DMS53 treated with DMSO at 0.1 percent for 48 hours (cell line): ENCODE data around the gene DGAT2L6.
"Not testable (repeated sequence)": the region's sequence is repeated elsewhere in the genome, so short reads cannot be mapped to it uniquely, and the experiment has no call there.

Source experiments
- DNase-seq: peaks from one replicate; lab custom pipeline; 2025; ENCODE audit not compliant: unreplicated experiment; lab: John Stamatoyannopoulos, UW

Gene DGAT2L6

GRCh38 chrX:70190225-70190624 is 12.9 kb downstream of the DGAT2L6 start:
- DNase-seq = no peak

- DNase-seq = peak; percentile 77
These were observed 19.9 kb downstream of the DGAT2L6 start for GRCh38 chrX:70196961-70197720.

- DNase-seq = no peak
These were observed 24.4 kb downstream of the DGAT2L6 start for GRCh38 chrX:70201732-70202131.

- peak; percentile 32 for DNase-seq
These were observed 31.2 kb downstream of the DGAT2L6 start for GRCh38 chrX:70208479-70208878.

- DNase-seq = not testable (repeated sequence)
These were observed 32.3 kb downstream of the DGAT2L6 start for GRCh38 chrX:70209570-70209969.

- DNase-seq = peak; percentile 97
These were observed 42.9 kb downstream of the DGAT2L6 start for GRCh38 chrX:70219938-70220764.

- DNase-seq = no peak
These were observed 48.8 kb downstream of the DGAT2L6 start for GRCh38 chrX:70226048-70226447.

GRCh38 chrX:70226687-70227086 is 49.4 kb downstream of the DGAT2L6 start:
- DNase-seq = no peak

- DNase-seq = no peak
These were observed 54.4 kb downstream of the DGAT2L6 start for GRCh38 chrX:70231666-70232065.

GRCh38 chrX:70234355-70234754 is 57.1 kb downstream of the DGAT2L6 start, which contains the start of gene AWAT1:
TSS of gene AWAT1 (plus strand) at chrX:70234655. CDS start at chrX:70234696, 41 bp downstream.
- no peak for DNase-seq

- no peak for DNase-seq
These were observed 63.5 kb downstream of the DGAT2L6 start for GRCh38 chrX:70240751-70241150.

GRCh38 chrX:70241501-70241900 is 64.2 kb downstream of the DGAT2L6 start:
- no peak for DNase-seq

GRCh38 chrX:70243601-70244000 is 66.3 kb downstream of the DGAT2L6 start:
- DNase-seq = not testable (repeated sequence)

GRCh38 chrX:70244881-70245280 is 67.6 kb downstream of the DGAT2L6 start:
- no peak for DNase-seq

- DNase-seq = peak; percentile 62
These were observed 70.0 kb downstream of the DGAT2L6 start for GRCh38 chrX:70247252-70247651.

- no peak for DNase-seq
These were observed 75.2 kb downstream of the DGAT2L6 start for GRCh38 chrX:70252491-70252890.

- DNase-seq = peak; percentile 45
These were observed 76.2 kb downstream of the DGAT2L6 start for GRCh38 chrX:70253377-70254062.

- no peak for DNase-seq
These were observed 76.7 kb downstream of the DGAT2L6 start for GRCh38 chrX:70254063-70254400.

GRCh38 chrX:70254909-70255308 is 77.6 kb downstream of the DGAT2L6 start:
- no peak for DNase-seq
